Testis (tissue), 3 donors: Measurements from ENCODE around the gene SPATA24. TPM values are rescaled to one million over a fixed set of nuclear protein-coding genes. Genes with fewer than 3 reads are reported as not detected.
"Not testable (repeated sequence)": the region's sequence is repeated elsewhere in the genome, so short reads cannot be mapped to it uniquely, and the experiment has no call there.

Experiments used
- DNase-seq: peaks from one replicate; pipeline ENCODE4 v3.0.0-alpha.2; 2019
- H3K27ac ChIP-seq, 2 donors: fragments of 200-600 bp; sonication (generic); one replicate each; pipeline ENCODE4 v1.5.1; 2019
- H3K27me3 ChIP-seq: fragments of 200-600 bp; sonication (generic); one replicate; pipeline ENCODE4 v1.5.1; 2019
- H3K36me3 ChIP-seq: fragments of 200-600 bp; sonication (generic); one replicate; pipeline ENCODE4 v1.5.1; 2017; ENCODE audit warnings: low read depth; ENCODE audit errors: missing control alignments
- H3K4me1 ChIP-seq: fragments of 200-600 bp; sonication (generic); one replicate; pipeline ENCODE4 v1.5.1; 2019
- H3K4me3 ChIP-seq, 2 donors: fragments of 200-600 bp; sonication (generic); one replicate each; pipeline ENCODE4 v1.5.1; 2017 to 2019
- H3K9me3 ChIP-seq: fragments of 200-600 bp; sonication (generic); one replicate; pipeline ENCODE4 v1.5.1; 2017
- POLR2A ChIP-seq: fragments of 450-650 bp; IDR thresholded peaks from one replicate; pipeline ENCODE4 v1.6.1; 2017; ENCODE audit warnings: antibody characterized with exemption, mild to moderate bottlenecking, moderate library complexity
- WGBS, 2 donors: methylation state at CpG; one replicate each; pipeline ENCODE4 v1.1.5; 2018; 5-methylcytosine and 5-hydroxymethylcytosine counted together
- intact Hi-C: fragments of 100-400 bp; cut with DNase I; formaldehyde crosslinking; loops from one replicate; pipeline ENCODE4 v1.15.1; 2023; ENCODE audit warnings: low total_unique reads
- polyA plus RNA-seq: library from polyadenylated mRNA; stranded (reverse); fragments of 350-450 nt; fragmentation: Illumina TruSeq; extraction: RNeasy Lipid Tissue Mini Kit (QIAGEN cat#74804); gene quantifications from one replicate; pipeline ENCODE4 v1.2.3, GENCODE V29; 2014; ENCODE audit warnings: low read depth, low replicate concordance; ENCODE audit not compliant: insufficient read depth
- total RNA-seq, 2 donors: library from RNA; depleted of rRNA; stranded (reverse); fragments of >200 nt; gene quantifications; one replicate each; pipeline ENCODE4 v1.2.3, GENCODE V29; 2016
- TF ChIP-seq, protein P1 (sequence below), 3 experiments: fragments of 450-650 bp in 2 of 3; fragments of 200-600 bp in 1 of 3; sonication (generic) in 1 of 3; IDR thresholded peaks; one replicate each; pipeline ENCODE4 v1.5.1; 2016 to 2019; ENCODE audit warnings: antibody characterized with exemption in 3 of 3, mild to moderate bottlenecking in 2 of 3, moderate library complexity in 1 of 3

SPATA24 gene
- total and polyA plus RNA-seq, 3 donors from 2014 or later = 45.2 to 185 (median 94.6) TPM

DNA sequence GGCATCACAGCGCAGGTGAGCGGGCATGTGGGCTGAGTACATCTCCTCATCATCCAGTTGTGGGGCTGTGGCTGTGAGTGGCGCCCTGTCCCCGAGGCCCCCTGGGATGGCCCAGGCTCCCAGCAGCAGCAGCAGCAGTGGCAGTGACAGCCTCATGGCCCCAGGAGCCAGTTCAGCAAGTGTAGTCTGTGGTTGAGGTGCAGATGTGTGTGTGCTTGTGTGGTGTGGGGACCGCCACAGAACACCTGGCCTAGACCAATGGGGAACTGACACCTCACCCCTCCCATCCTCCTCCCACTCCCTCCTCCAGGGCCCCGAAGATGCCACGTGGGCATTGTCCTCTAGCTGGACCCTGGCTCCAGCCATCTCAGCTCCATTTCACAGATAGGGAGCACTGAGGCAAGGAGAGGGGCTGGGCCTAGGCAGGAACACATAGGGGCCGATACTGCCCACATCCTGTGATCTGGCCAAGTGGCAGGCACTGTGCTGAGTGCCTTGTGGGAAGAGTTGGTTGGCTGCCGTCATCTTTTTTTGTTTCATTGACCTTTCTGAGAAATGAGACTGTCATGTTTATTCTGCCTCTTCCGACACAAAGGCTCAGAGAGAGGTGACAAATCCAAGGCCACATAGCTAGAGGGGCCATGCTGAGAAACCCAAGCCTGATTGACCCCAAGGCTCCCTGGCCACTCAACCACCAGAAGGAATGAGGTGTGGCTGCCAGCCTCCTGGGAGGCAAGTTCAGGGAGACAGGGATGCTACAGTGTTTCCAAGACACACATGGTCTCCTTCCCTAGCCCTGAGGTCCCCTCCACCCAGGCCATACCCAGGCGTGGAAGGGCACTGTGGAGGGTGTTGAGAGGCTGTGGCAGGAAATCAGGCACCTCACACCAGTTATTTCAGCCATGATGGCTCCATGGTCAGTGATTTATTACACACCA is 13.9 kb downstream of the SPATA24 start, which contains the start of gene MZB1:
MZB1 (minus strand) TSS at position 213 of the 938 bp plus-strand sequence; CDS start at position 156, 57 bp downstream.
- no peaks in the 10 kb centered on the region for H3K9me3 ChIP-seq
- intact Hi-C loops = no loop called here
- H3K4me1 ChIP-seq = peaks cover 8% of the 10 kb centered on the region
- 87 to 89% methylated on average over 9 to 11 of the region's 11 CpGs for WGBS, 2 donors
- no peak for DNase-seq
- no peak within 1 kb of the TSS for H3K4me3 ChIP-seq
- H3K27ac ChIP-seq = no peak within 1 kb of the TSS
- no peaks in the 10 kb centered on the region for H3K27me3 ChIP-seq
- no peaks in the 10 kb centered on the region for H3K36me3 ChIP-seq
- TF ChIP-seq, protein P1, sequence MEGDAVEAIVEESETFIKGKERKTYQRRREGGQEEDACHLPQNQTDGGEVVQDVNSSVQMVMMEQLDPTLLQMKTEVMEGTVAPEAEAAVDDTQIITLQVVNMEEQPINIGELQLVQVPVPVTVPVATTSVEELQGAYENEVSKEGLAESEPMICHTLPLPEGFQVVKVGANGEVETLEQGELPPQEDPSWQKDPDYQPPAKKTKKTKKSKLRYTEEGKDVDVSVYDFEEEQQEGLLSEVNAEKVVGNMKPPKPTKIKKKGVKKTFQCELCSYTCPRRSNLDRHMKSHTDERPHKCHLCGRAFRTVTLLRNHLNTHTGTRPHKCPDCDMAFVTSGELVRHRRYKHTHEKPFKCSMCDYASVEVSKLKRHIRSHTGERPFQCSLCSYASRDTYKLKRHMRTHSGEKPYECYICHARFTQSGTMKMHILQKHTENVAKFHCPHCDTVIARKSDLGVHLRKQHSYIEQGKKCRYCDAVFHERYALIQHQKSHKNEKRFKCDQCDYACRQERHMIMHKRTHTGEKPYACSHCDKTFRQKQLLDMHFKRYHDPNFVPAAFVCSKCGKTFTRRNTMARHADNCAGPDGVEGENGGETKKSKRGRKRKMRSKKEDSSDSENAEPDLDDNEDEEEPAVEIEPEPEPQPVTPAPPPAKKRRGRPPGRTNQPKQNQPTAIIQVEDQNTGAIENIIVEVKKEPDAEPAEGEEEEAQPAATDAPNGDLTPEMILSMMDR (IDR thresholded peaks at IDR 0.05) = no peak
- TF ChIP-seq POLR2A = no peak

DNA sequence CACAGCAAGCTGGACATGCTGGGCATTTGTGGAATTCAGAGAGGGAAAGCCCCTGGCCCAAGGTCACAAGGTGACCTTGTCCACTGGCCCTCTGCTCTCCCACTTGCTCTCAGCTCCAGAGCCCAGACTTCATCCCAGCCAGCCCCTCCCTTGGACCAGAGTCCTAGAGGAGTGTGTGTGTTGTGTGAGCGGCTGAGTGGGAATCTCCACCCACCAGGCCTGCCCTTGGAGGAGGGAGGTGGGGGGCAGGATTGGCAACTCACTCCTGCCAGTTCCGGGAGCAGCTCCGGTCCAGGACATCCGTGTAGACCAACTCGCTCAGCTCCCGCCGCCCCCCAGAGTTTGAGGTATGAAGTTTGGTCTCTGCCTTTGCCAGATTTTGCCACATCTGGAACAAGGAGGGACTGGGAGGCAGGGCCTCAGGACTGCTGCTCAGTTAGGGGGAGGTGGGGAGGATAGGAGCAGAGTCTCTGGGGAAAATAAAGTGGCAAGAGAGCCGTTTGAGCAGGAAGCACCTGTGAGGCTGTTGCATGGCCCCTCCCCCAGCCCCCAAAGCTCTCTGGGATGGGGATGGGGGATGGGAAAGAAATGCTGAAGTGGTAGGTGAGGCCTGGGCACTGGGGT is 15.6 kb downstream of the SPATA24 start:
- Histone ChIP-seq H3K9me3 (no peaks in the 10 kb centered on the region), H3K4me3 (no peak overlapping the region), H3K4me1 (peaks cover 8% of the 10 kb centered on the region), H3K27me3 (no peaks in the 10 kb centered on the region), H3K27ac (no peak overlapping the region), H3K36me3 (no peaks in the 10 kb centered on the region)
- intact Hi-C loops = no loop called here
- TF ChIP-seq, protein P1 (IDR thresholded peaks at IDR 0.05) = no peak
- TF ChIP-seq POLR2A = no peak
- 41 to 46% methylated on average over 8 of the region's 8 CpGs for WGBS, 2 donors
- DNase-seq = peak; percentile 43

DNA sequence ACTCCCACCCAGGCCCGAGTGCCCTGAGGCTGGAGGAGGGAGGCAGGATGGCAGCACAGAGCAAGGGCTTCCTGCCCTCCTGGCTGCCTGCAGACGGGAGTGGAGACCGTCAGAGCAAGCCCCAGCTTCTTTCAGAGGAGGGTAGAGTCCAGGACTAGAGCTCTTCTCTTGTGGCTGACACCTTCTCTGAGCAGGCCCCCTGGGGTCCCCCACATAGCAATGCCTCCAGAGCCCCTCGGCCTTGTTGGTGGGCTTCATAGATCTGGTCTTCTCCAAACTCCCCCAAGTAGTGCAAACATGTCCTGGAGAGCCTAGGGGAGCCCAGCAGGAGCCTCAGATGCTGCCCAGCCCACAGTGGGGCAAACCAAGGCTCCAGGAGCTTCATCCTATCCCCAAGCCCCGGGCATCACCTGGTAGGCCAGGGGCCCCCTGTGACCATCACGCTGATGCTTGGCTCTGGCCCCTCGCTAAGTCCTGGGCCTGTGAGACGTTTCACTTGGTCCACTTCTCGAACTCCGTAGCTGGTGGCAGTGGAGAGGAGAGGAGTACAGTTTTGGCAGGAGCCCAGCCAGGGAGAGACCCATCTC is 16.2 kb downstream of the SPATA24 start:
- Histone ChIP-seq H3K4me3 (no peak overlapping the region), H3K9me3 (no peaks in the 10 kb centered on the region), H3K27me3 (no peaks in the 10 kb centered on the region), H3K36me3 (no peaks in the 10 kb centered on the region), H3K27ac (no peak overlapping the region), H3K4me1 (peaks cover 2% of the 10 kb centered on the region)
- WGBS, 2 donors = 53 to 59% methylated on average over 2 to 10 of the region's 10 CpGs
- intact Hi-C loops = no loop called here
- no peak for TF ChIP-seq POLR2A
- TF ChIP-seq, protein P1 (IDR thresholded peaks at IDR 0.05) = no peak
- no peak for DNase-seq

DNA sequence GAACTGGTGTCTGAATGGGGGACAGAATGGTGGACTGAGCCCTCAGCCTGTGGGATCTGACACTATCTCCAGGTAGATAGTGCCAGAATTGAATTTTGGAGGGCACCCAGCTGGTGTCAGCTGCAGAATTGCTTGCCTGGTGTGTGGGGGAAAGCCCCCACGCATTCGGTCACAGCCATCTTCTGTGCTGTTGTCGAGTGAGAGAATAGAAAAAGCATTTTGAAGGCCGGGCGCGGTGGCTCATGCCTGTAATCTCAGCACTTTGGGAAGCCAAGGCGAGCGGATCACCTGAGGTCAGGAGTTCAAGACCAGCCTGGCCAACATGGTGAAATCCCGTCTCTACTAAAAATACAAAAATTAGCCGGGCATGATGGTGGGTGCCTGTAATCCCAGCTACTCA is 16.9 kb downstream of the SPATA24 start:
- H3K27me3 ChIP-seq, H3K27ac ChIP-seq, H3K36me3 ChIP-seq, H3K9me3 ChIP-seq, H3K4me1 ChIP-seq, H3K4me3 ChIP-seq, DNase-seq, intact Hi-C loops: not testable (repeated sequence)
- 87 to 96% methylated on average over 8 to 10 of the region's 10 CpGs for WGBS, 2 donors

DNA sequence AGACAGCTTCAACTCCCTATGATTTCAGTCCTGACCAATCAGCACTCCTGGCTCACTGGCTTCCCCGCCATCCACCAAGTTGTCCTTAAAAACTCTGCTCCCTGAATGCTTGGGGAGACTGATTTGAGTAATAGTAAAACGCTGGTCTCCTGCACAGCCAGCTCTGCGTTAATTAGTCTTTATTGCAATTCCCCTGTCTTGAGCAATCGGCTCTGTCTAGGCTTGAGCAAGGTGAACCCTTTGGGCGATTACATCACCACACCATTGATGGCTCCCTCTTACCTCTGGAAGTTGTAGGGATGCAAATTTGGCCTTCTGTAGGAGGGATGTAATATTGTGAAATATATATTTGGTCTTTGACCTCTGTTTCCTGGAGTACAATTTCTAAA is 17.8 kb downstream of the SPATA24 start:
- WGBS, 2 donors = 84 to 88% methylated on average over 5 of the region's 5 CpGs
- no peaks in the 10 kb centered on the region for H3K36me3 ChIP-seq
- no peaks in the 10 kb centered on the region for H3K9me3 ChIP-seq
- H3K4me1 ChIP-seq = no peaks in the 10 kb centered on the region
- H3K27ac ChIP-seq = no peak overlapping the region
- DNase-seq = no peak
- no peak for TF ChIP-seq POLR2A
- TF ChIP-seq, protein P1 (IDR thresholded peaks at IDR 0.05) = no peak
- H3K4me3 ChIP-seq = no peak overlapping the region
- intact Hi-C loops = no loop called here
- H3K27me3 ChIP-seq = no peaks in the 10 kb centered on the region
